Mesendoderm (in vitro differentiated cells): ENCODE data around the gene TEDC2.
"Not testable (repeated sequence)": the region's sequence is repeated elsewhere in the genome, so short reads cannot be mapped to it uniquely, and the experiment has no call there.

Experiments used
- DNase-seq: peaks from one replicate; pipeline ENCODE4 v3.0.0; 2013
- H2AK5ac ChIP-seq: 2 replicates; pipeline ENCODE4 v1.6.1; 2013; ENCODE audit warnings: low read length, inconsistent platforms
- H2BK120ac ChIP-seq: 2 replicates; pipeline ENCODE4 v1.6.1; 2013; ENCODE audit warnings: low read depth, mild to moderate bottlenecking, low read length, moderate library complexity, mixed read lengths
- H2BK15ac ChIP-seq: replicated peaks from 2 replicates; pipeline ENCODE4 v1.6.1; 2013; ENCODE audit warnings: low read depth, mild to moderate bottlenecking, moderate library complexity
- H2BK5ac ChIP-seq: 2 replicates; pipeline ENCODE4 v1.6.1; 2013; ENCODE audit warnings: low read length, inconsistent platforms
- H3K18ac ChIP-seq: 2 replicates; pipeline ENCODE4 v1.6.1; 2013; ENCODE audit warnings: mild to moderate bottlenecking, low read length, mixed read lengths
- H3K23ac ChIP-seq: one replicate; pipeline ENCODE4 v1.6.1; 2013; ENCODE audit warnings: low read length
- H3K27ac ChIP-seq: 2 replicates; pipeline ENCODE4 v1.5.1; 2013; ENCODE audit warnings: low read depth, mild to moderate bottlenecking, inconsistent platforms, low read length, moderate library complexity
- H3K27me3 ChIP-seq: 2 replicates; pipeline ENCODE4 v1.6.1; 2013; ENCODE audit warnings: low read length, control low read depth, mild to moderate bottlenecking, inconsistent platforms; ENCODE audit not compliant: insufficient read depth, poor library complexity
- H3K36me3 ChIP-seq: 2 replicates; pipeline ENCODE4 v1.6.1; 2013; ENCODE audit warnings: low read length, inconsistent platforms; ENCODE audit not compliant: control insufficient read depth, insufficient read depth
- H3K4ac ChIP-seq: one replicate; pipeline ENCODE4 v1.6.1; 2013; ENCODE audit warnings: low read depth, mild to moderate bottlenecking, low read length, moderate library complexity
- H3K4me1 ChIP-seq: 2 replicates; pipeline ENCODE4 v1.6.1; 2013; ENCODE audit warnings: low read depth, low read length, inconsistent platforms; ENCODE audit not compliant: control insufficient read depth
- H3K4me2 ChIP-seq: 2 replicates; pipeline ENCODE4 v1.6.1; 2013; ENCODE audit warnings: low read length
- H3K4me3 ChIP-seq: 2 replicates; pipeline ENCODE4 v1.5.1; 2013; ENCODE audit warnings: mild to moderate bottlenecking, low read length
- H3K56ac ChIP-seq: one replicate; pipeline ENCODE4 v1.6.1; 2013; ENCODE audit warnings: low read length
- H3K79me1 ChIP-seq: 2 replicates; pipeline ENCODE4 v1.6.1; 2013; ENCODE audit warnings: low read length, inconsistent platforms
- H3K79me2 ChIP-seq: 2 replicates; pipeline ENCODE4 v1.6.1; 2013; ENCODE audit warnings: mild to moderate bottlenecking, low read length; ENCODE audit not compliant: control insufficient read depth, insufficient read depth
- H3K9ac ChIP-seq: 2 replicates; pipeline ENCODE4 v1.6.1; 2013; ENCODE audit warnings: low read length, inconsistent platforms
- H4K5ac ChIP-seq: one replicate; pipeline ENCODE4 v1.6.1; 2013; ENCODE audit warnings: low read length
- H4K8ac ChIP-seq: one replicate; pipeline ENCODE4 v1.6.1; 2013; ENCODE audit warnings: low read depth, mild to moderate bottlenecking, control low read depth, low read length, moderate library complexity
- WGBS: extraction: QIAGEN DNeasy Blood & Tissue Kit; methylation state at CpG from one replicate; pipeline ENCODE4 v1.1.7; 2013; ENCODE audit warnings: low lambda C conversion rate, missing lambda C conversion rate; ENCODE audit not compliant: insufficient coverage; ENCODE audit errors: extremely low coverage; 5-methylcytosine and 5-hydroxymethylcytosine counted together

Gene TEDC2

GRCh38 chr16:2435236-2435635, 24.7 kb upstream of the TEDC2 start:
- not testable (repeated sequence) for DNase-seq, H3K18ac ChIP-seq, H3K27me3 ChIP-seq, H3K56ac ChIP-seq, H3K4ac ChIP-seq, H4K8ac ChIP-seq, H2BK5ac ChIP-seq, H3K9ac ChIP-seq, H3K4me2 ChIP-seq, H2BK15ac ChIP-seq, H2AK5ac ChIP-seq, H3K23ac ChIP-seq, H3K4me1 ChIP-seq, H3K27ac ChIP-seq, H3K79me2 ChIP-seq, H2BK120ac ChIP-seq, H3K4me3 ChIP-seq, H4K5ac ChIP-seq
- Histone ChIP-seq H3K36me3 (peaks cover 29% of the 10 kb centered on the region), H3K79me1 (peaks cover 11% of the 10 kb centered on the region)
- no CpG with 5 or more reads among the region's 4 CpGs for WGBS

DNA sequence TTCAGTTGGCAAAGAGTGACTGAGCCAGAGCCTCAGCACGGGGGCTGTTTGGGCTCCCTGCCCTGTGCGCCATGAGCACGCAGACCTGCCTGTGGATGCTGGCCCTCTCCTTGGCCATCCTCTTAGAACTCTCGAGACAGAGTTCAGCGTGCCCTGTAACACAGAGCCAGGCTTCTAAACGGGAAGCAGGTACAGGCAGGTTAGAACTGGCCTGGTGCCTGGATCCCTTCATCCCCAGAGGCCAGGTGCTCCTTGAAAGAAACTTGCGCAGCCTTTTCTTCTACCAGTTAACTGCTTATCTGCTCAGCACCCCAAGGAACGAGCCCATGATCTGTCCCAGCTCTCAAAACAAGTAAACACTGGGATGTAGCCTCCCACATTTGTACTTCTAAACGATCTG, 23.8 kb upstream of the TEDC2 start:
- peaks cover 29% of the 10 kb centered on the region for H3K36me3 ChIP-seq
- no CpG with 5 or more reads among the region's 9 CpGs for WGBS
- peaks cover 7% of the 10 kb centered on the region for H3K79me1 ChIP-seq
- no peak overlapping the region for H3K4me2 ChIP-seq
- H2BK15ac ChIP-seq, result no peak overlapping the region
- H4K8ac ChIP-seq, result no peak overlapping the region
- H3K4me3 ChIP-seq, result no peak overlapping the region
- H3K23ac ChIP-seq, result no peak overlapping the region
- no peak overlapping the region for H3K4ac ChIP-seq
- no peak overlapping the region for H4K5ac ChIP-seq
- H2AK5ac ChIP-seq, result no peak overlapping the region
- no peak overlapping the region for H2BK5ac ChIP-seq
- H3K27ac ChIP-seq, result no peak overlapping the region
- no peak for DNase-seq
- no peak overlapping the region for H3K56ac ChIP-seq
- H3K9ac ChIP-seq, result no peak overlapping the region
- peaks cover 2% of the 10 kb centered on the region for H3K79me2 ChIP-seq
- no peaks in the 10 kb centered on the region for H3K27me3 ChIP-seq
- H2BK120ac ChIP-seq, result no peak overlapping the region
- no peaks in the 10 kb centered on the region for H3K4me1 ChIP-seq
- H3K18ac ChIP-seq, result no peak overlapping the region

DNA sequence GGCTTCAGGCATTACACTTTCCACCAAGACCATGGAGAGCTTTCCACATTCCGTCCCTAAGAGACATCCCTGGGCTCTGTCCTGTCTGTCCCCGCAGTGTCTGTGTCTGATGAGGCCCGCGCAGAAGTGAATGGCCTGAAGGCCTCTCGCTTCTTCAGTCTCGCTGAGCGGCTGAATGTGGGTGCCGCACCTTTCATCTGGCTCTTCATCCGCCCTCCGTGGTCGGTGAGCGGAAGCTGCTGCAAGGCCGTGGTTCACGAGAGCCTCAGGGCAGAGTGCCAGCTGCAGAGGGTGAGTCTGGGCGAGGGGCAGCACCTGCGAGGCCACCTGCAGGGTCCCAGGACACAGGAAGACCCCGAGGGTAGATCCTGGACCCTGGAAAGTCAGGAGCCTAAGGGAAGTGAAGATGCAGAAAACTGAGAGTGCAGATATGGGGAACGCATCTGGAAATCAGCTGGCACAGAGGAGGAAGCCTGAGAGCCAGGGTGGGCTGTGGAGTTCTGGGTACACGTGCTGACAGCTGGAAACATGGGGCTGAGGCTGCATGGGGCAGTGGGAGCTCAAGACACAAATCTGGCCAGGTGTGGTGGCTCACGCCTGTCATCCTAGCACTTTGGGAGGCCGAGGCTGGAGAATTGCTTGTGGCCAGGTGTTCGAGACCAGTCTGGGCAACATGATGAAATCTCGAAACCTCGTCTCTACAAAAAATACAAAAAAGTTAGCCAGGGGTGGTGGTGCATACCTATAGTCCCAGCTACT, 22.7 kb upstream of the TEDC2 start:
- no peak overlapping the region for H3K4me2 ChIP-seq
- no peak overlapping the region for H3K4me3 ChIP-seq
- DNase-seq, result no peak
- H3K23ac ChIP-seq, result no peak overlapping the region
- H3K4me1 ChIP-seq, result no peaks in the 10 kb centered on the region
- no peak overlapping the region for H3K4ac ChIP-seq
- H3K79me2 ChIP-seq, result no peaks in the 10 kb centered on the region
- peaks cover 29% of the 10 kb centered on the region for H3K36me3 ChIP-seq
- H2BK5ac ChIP-seq, result no peak overlapping the region
- H3K18ac ChIP-seq, result no peak overlapping the region
- H2BK120ac ChIP-seq, result no peak overlapping the region
- no peak overlapping the region for H3K27ac ChIP-seq
- WGBS, result no CpG with 5 or more reads among the region's 24 CpGs
- no peaks in the 10 kb centered on the region for H3K27me3 ChIP-seq
- H2AK5ac ChIP-seq, result no peak overlapping the region
- H2BK15ac ChIP-seq, result no peak overlapping the region
- no peak overlapping the region for H4K5ac ChIP-seq
- peaks cover 5% of the 10 kb centered on the region for H3K79me1 ChIP-seq
- no peak overlapping the region for H3K56ac ChIP-seq
- H3K9ac ChIP-seq, result no peak overlapping the region
- no peak overlapping the region for H4K8ac ChIP-seq

GRCh38 chr16:2438121-2438520, 21.8 kb upstream of the TEDC2 start:
- Histone ChIP-seq H3K79me1 (peaks cover under 1% of the 10 kb centered on the region), H3K4ac (no peak overlapping the region), H2BK15ac (no peak overlapping the region), H4K5ac (no peak overlapping the region), H3K56ac (no peak overlapping the region), H3K18ac (no peak overlapping the region), H3K4me3 (no peak overlapping the region), H3K23ac (no peak overlapping the region), H2AK5ac (no peak overlapping the region), H3K9ac (no peak overlapping the region), H3K27ac (no peak overlapping the region), H4K8ac (no peak overlapping the region), H3K79me2 (no peaks in the 10 kb centered on the region), H2BK120ac (no peak overlapping the region), H2BK5ac (no peak overlapping the region), H3K36me3 (peaks cover 20% of the 10 kb centered on the region), H3K4me1 (no peaks in the 10 kb centered on the region), H3K4me2 (no peak overlapping the region), H3K27me3 (no peaks in the 10 kb centered on the region)
- no CpG with 5 or more reads among the region's 14 CpGs for WGBS
- DNase-seq, result no peak

- no peak overlapping the region for H3K18ac ChIP-seq
- no peaks in the 10 kb centered on the region for H3K79me1 ChIP-seq
- no peak overlapping the region for H4K8ac ChIP-seq
- H3K36me3 ChIP-seq, result peaks cover 23% of the 10 kb centered on the region
- no peak overlapping the region for H3K4ac ChIP-seq
- no peak overlapping the region for H3K4me3 ChIP-seq
- H3K27ac ChIP-seq, result no peak overlapping the region
- H2BK5ac ChIP-seq, result no peak overlapping the region
- no peak overlapping the region for H3K23ac ChIP-seq
- H3K9ac ChIP-seq, result no peak overlapping the region
- H3K27me3 ChIP-seq, result no peaks in the 10 kb centered on the region
- no peak overlapping the region for H2BK15ac ChIP-seq
- no peak overlapping the region for H2BK120ac ChIP-seq
- H3K56ac ChIP-seq, result no peak overlapping the region
- H2AK5ac ChIP-seq, result no peak overlapping the region
- H3K79me2 ChIP-seq, result no peaks in the 10 kb centered on the region
- H3K4me2 ChIP-seq, result no peak overlapping the region
- no peaks in the 10 kb centered on the region for H3K4me1 ChIP-seq
- WGBS, result no CpG with 5 or more reads among the region's 11 CpGs
- no peak overlapping the region for H4K5ac ChIP-seq
- no peak for DNase-seq
Measured at GRCh38 chr16:2439598-2439997, 20.3 kb upstream of the TEDC2 start.
